ENCODE data around the gene ECI1. TPM values are rescaled to one million over a fixed set of nuclear protein-coding genes. Genes with fewer than 3 reads are reported as not detected.

Gene ECI1
- total RNA-seq, 4 donors from 2014 or later = 74.3 to 94.7 (median 81.5) TPM

DNA sequence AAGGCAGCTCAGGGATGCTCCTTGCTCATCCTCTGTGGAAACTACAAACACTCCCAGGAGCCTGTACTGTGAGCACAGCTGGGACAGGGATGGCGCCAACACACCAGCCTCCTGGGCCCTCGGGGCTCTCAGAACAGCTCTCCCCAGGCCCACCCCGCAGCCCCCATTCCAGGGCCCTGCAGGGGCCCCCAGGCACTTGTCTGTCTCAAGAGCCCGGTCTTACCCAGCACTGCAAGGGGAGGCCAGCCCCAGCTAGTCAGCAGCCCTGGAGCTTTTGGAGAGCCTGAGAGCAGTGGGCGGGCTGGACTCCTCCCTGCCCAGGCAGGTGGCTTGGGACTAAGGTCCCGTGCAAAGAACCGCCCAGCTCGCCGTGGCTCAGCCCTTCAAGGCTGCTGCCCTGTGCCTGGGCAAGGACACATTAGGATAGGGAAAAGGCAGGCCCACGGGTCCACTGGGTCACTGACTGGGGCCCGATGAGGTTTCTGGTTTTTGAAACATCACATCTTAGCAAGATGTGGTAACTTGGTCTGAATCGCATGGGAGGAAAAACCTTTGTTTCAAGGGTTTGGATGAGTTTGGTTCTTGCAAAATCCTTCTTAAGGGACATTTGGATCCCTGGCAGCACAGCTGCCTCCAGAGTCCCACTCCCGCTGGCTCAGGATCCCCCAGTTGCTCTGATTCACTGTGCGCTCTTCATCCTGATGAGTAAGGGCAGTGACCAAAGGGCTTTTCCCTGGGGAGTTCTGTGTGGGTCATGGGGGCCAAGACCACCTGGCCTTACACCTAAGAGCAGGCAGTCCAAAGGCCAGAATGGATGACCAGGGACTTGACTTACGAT is 12.3 kb downstream of the ECI1 start:
- WGBS, 2 donors = 73 to 91% methylated on average over 8 to 13 of the region's 15 CpGs
- DNase-seq (ENCODE audit: low spot score in 2 of 2) = no peak
- H3K27me3 ChIP-seq = peaks cover 0 to 17% of the 10 kb centered on the region in 2 donors
- H3K4me3 ChIP-seq = no peak overlapping the region
- H3K9me3 ChIP-seq = no peaks in the 10 kb centered on the region
- peak overlapping the region in 1 of 4 donors; percentile 6 for H3K27ac ChIP-seq
- peaks cover 0 to 28% (median 22%) of the 10 kb centered on the region in 4 donors for H3K4me1 ChIP-seq
- TF ChIP-seq EP300 (IDR thresholded peaks at IDR 0.05) (no peak), POLR2A (IDR thresholded peaks at IDR 0.05) (no peak)
- peaks cover 0 to 76% (median 12%) of the 10 kb centered on the region in 3 donors for H3K36me3 ChIP-seq

DNA sequence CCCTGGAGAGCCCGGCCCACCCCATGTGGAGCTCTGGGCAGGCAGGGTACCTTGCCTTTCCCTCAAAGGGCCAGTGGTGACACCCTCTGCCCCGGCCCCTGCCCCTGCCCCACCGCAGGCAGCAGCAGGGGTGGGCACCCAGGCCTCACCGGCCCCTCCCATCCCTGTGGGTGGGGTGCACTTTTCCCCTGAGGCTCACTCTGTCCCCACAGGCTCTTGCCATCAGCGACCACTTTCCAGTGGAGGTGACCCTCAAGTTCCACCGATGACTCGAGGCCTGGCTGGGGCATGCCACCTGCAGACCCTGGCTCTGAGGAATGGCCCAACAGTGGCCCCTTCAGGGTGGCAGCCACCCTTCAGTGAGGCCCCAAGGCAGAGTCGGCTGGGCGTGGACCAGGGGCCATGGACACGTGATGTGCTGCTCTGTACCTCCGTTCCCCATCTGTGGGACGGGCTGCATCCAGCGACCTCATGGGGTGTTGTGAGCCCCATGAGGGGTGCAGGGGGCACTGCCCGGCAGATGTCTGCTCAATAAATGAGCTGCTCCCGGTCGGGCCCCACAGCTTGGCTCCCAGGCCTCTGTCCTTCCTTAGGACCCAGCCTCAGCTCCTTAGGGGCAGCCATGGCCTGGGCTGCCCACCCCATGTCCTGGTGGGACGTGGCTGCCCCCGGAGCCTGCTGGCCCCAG is 13.1 kb downstream of the ECI1 start:
- Histone ChIP-seq H3K27ac (peak overlapping the region in 1 of 4 donors; percentile 6), H3K9me3 (no peaks in the 10 kb centered on the region), H3K4me3 (no peak overlapping the region), H3K4me1 (peaks cover 0 to 28% (median 22%) of the 10 kb centered on the region in 4 donors), H3K27me3 (peaks cover 0 to 17% of the 10 kb centered on the region in 2 donors), H3K36me3 (peaks cover 0 to 76% (median 14%) of the 10 kb centered on the region in 3 donors)
- DNase-seq (ENCODE audit: low spot score in 2 of 2) = no peak
- WGBS, 2 donors = 66 to 75% methylated on average over 9 to 12 of the region's 18 CpGs
- no peak for TF ChIP-seq EP300 (IDR thresholded peaks at IDR 0.05)
- TF ChIP-seq, protein P1, sequence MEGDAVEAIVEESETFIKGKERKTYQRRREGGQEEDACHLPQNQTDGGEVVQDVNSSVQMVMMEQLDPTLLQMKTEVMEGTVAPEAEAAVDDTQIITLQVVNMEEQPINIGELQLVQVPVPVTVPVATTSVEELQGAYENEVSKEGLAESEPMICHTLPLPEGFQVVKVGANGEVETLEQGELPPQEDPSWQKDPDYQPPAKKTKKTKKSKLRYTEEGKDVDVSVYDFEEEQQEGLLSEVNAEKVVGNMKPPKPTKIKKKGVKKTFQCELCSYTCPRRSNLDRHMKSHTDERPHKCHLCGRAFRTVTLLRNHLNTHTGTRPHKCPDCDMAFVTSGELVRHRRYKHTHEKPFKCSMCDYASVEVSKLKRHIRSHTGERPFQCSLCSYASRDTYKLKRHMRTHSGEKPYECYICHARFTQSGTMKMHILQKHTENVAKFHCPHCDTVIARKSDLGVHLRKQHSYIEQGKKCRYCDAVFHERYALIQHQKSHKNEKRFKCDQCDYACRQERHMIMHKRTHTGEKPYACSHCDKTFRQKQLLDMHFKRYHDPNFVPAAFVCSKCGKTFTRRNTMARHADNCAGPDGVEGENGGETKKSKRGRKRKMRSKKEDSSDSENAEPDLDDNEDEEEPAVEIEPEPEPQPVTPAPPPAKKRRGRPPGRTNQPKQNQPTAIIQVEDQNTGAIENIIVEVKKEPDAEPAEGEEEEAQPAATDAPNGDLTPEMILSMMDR (IDR thresholded peaks at IDR 0.05) = no peak
- TF ChIP-seq POLR2A (IDR thresholded peaks at IDR 0.05) = no peak

DNA sequence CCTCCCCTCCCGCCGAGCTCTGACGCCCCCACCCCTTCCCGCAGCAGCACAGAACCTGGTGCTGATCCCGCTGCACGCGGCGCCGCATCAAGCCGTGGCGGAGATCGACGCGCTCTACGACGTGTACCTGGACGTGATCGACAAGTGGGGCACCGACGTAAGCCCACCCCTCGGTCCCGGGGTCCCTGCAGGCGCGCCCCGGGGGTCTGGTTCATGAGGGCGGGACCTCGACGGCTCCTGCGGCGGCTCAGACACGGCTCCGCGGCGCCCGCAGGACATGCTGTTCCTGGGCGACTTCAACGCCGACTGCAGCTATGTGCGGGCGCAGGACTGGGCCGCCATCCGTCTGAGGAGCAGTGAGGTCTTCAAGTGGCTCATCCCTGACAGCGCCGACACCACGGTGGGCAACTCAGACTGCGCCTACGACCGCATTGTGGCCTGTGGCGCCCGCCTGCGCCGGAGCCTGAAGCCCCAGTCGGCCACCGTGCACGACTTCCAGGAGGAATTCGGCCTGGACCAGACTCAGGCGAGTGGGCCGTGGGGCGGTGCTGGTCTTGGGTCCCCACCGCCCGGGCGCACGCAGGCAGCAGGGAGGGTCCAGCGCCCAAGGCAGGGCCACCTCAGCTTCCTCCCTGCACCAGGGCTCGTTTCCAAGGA is 13.8 kb downstream of the ECI1 start:
- Histone ChIP-seq H3K27ac (no peak overlapping the region), H3K36me3 (peaks cover 3 to 76% (median 16%) of the 10 kb centered on the region in 3 donors), H3K4me1 (peaks cover 0 to 28% (median 22%) of the 10 kb centered on the region in 4 donors), H3K27me3 (peaks cover 0 to 17% of the 10 kb centered on the region in 2 donors), H3K4me3 (peak overlapping the region in 1 of 4 donors; percentile 35), H3K9me3 (no peaks in the 10 kb centered on the region)
- DNase-seq (ENCODE audit: low spot score in 2 of 2) = no peak
- 21% methylated on average over 14 of the region's 65 CpGs; no CpG with 5 or more reads in 1 of the 2 donors for WGBS, 2 donors
- TF ChIP-seq EP300 (IDR thresholded peaks at IDR 0.05) (no peak), POLR2A (IDR thresholded peaks at IDR 0.05) (no peak)
- TF ChIP-seq, protein P1 (IDR thresholded peaks at IDR 0.05) = no peak

DNA sequence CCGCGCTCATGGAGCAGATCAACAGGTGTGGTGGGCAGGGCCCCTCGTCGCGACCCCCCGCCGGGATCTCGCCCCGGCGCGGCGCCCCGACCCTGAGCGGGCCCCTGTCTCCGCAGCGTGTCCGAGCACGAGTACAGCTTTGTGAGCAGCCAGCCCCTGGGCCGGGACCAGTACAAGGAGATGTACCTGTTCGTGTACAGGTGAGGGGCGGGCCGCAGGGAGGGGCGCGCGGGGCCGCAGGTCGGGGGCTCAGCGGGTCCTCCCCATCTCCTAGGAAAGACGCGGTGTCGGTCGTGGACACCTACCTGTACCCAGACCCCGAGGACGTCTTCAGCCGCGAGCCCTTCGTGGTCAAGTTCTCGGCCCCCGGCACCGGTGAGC is 14.3 kb downstream of the ECI1 start:
- Histone ChIP-seq H3K36me3 (peaks cover 6 to 76% (median 16%) of the 10 kb centered on the region in 3 donors), H3K4me1 (peaks cover 0 to 28% (median 22%) of the 10 kb centered on the region in 4 donors), H3K4me3 (peak overlapping the region in 1 of 4 donors; percentile 35), H3K27me3 (peaks cover 0 to 17% of the 10 kb centered on the region in 2 donors), H3K9me3 (no peaks in the 10 kb centered on the region), H3K27ac (peak overlapping the region in 1 of 4 donors; percentile 48)
- 11 to 13% methylated on average over 8 to 29 of the region's 40 CpGs for WGBS, 2 donors
- TF ChIP-seq, protein P1 (IDR thresholded peaks at IDR 0.05) = no peak
- TF ChIP-seq POLR2A (IDR thresholded peaks at IDR 0.05) (no peak), EP300 (IDR thresholded peaks at IDR 0.05) (no peak)
- no peak for DNase-seq (ENCODE audit: low spot score in 2 of 2)

DNA sequence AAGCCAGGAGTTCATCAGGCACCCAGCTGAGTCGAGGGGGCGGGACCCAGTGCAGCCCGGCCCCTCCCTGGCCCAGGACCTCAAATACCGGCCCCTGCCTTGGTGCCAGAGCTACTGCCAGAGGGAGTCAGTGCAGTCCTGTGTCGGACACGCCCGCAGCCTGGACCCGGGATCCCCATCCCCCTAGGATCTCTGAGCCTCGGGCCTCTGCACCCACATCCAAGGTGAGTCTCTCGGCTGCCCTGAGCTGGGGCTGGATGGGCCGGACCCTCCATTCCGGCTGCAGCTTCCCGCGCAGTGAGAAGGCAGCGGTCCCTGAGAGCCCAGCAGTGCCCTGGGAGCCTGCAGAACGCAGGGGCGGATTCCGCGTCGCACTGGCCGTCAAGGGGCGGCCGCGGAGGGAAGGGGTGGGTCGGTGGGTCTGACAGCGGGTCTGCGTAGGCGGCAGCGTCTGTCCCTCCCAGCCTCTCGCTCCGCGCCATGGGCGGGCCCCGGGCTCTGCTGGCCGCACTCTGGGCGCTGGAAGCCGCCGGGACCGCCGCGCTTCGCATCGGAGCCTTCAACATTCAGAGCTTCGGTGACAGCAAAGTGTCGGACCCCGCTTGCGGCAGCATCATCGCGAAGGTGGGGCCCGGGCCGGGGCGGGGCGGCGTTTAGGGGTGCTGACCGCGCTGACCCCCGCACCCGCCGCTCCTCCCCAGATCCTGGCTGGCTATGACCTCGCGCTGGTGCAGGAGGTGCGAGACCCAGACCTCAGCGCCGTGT is 14.9 kb downstream of the ECI1 start, which contains the start of gene DNASE1L2:
Gene DNASE1L2 (plus strand): TSS at position 108 of the 765 bp plus-strand sequence. CDS start 373 bp downstream, at position 481.
- H3K9me3 ChIP-seq = no peaks in the 10 kb centered on the region
- no peak for DNase-seq (ENCODE audit: low spot score in 2 of 2)
- peaks cover 0 to 17% of the 10 kb centered on the region in 2 donors for H3K27me3 ChIP-seq
- peak within 1 kb of the TSS in 2 of 4 donors; percentile 0 to 35 for H3K4me3 ChIP-seq
- H3K27ac ChIP-seq = peak within 1 kb of the TSS in 2 of 4 donors; percentile 40 to 48
- peaks cover 6 to 76% (median 21%) of the 10 kb centered on the region in 3 donors for H3K36me3 ChIP-seq
- TF ChIP-seq POLR2A (IDR thresholded peaks at IDR 0.05) (no peak), EP300 (IDR thresholded peaks at IDR 0.05) (peak in 1 of 2 donors; percentile 22)
- peaks cover 0 to 28% (median 22%) of the 10 kb centered on the region in 4 donors for H3K4me1 ChIP-seq
- WGBS, 2 donors = 4 to 15% methylated on average over 11 to 33 of the region's 64 CpGs

Data from tibial nerve (tissue), 4 donors.